ENCODE results near the gene OSBPL10.

- TF ChIP-seq CTCF (conservative IDR thresholded peaks at IDR 0.05 in 1 of 2, IDR thresholded peaks at IDR 0.05 in 1 of 2; ENCODE audit: extremely low read depth in 1 of 2, insufficient read depth in 1 of 2, low read depth in 1 of 2, low read length in 2 of 2) (no peak), EZH2 (IDR thresholded peaks at IDR 0.05; ENCODE audit: borderline replicate concordance, low read length) (no peak)
Observed at GRCh38 chr3:31748933-31749295, 232.1 kb downstream of the OSBPL10 start.

Measured in mammary epithelial cell (primary cell).